ENCODE data around the gene HIVEP3.

The HIVEP3 gene

DNA sequence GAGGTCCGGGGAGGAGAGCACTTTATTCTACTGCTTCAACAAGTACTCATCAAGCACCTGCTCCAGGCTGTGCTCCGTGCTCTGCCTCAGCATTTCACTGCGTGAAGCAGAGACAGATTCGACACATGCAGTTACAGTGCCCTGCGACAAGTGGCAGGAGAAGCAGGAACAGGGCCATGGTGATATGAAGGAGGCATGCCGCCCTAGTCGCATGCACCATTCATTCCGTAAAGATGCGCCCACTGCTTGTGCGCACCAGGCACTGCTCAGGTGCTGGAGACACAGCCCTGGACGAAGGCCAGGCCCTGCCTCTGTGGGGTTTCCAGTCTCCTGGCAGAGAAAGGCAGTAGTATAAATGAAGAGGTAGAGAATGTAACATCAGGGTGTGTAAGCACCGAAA, 206.6 kb downstream of the HIVEP3 start:
- H3K9ac ChIP-seq (ENCODE audit: low read length in 2 of 2): no peak overlapping the region
- H3K9me3 ChIP-seq (ENCODE audit: control insufficient read depth in 2 of 2, low read length in 2 of 2): no peaks in the 10 kb centered on the region
- no peaks in the 10 kb centered on the region for H3K36me3 ChIP-seq (ENCODE audit: control insufficient read depth in 2 of 2, insufficient read depth in 2 of 2, low read length in 2 of 2)
- peaks cover 0 to 2% of the 10 kb centered on the region in 2 donors for H3K27me3 ChIP-seq (ENCODE audit: control insufficient read depth in 1 of 2, insufficient read depth in 2 of 2, low read length in 2 of 2)
- no peak overlapping the region for H3K27ac ChIP-seq (ENCODE audit: low read length)
- H3K4me1 ChIP-seq (ENCODE audit: control insufficient read depth, insufficient read depth, low read length): no peaks in the 10 kb centered on the region
- H3K4me3 ChIP-seq (ENCODE audit: low read length in 2 of 2): no peak overlapping the region

DNA sequence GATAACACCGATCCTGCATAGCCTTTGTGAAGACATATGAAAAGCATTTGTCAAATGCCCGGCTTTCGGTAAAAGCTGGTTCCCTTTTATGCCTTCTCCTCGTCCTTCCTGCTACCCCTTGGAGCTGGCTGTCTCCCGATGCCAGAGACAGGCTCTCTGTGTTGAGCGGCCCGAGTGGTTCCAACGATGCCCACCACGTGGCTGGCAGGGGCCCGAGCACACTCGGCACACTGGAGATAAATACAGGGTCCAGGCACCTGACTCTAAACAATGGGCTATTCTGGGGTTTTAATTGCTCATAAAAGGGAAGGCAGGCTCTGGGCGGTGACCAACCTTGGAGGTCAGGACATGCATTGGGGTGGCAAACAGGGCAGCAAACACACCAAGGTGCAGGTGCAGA, 207.1 kb downstream of the HIVEP3 start:
- Histone ChIP-seq H3K27me3 (ENCODE audit: control insufficient read depth in 1 of 2, insufficient read depth in 2 of 2, low read length in 2 of 2) (peaks cover 0 to 2% of the 10 kb centered on the region in 2 donors), H3K4me1 (ENCODE audit: control insufficient read depth, insufficient read depth, low read length) (no peaks in the 10 kb centered on the region), H3K27ac (ENCODE audit: low read length) (no peak overlapping the region), H3K9ac (ENCODE audit: low read length in 2 of 2) (no peak overlapping the region), H3K36me3 (ENCODE audit: control insufficient read depth in 2 of 2, insufficient read depth in 2 of 2, low read length in 2 of 2) (no peaks in the 10 kb centered on the region), H3K9me3 (ENCODE audit: control insufficient read depth in 2 of 2, low read length in 2 of 2) (no peaks in the 10 kb centered on the region), H3K4me3 (ENCODE audit: low read length in 2 of 2) (no peak overlapping the region)

DNA sequence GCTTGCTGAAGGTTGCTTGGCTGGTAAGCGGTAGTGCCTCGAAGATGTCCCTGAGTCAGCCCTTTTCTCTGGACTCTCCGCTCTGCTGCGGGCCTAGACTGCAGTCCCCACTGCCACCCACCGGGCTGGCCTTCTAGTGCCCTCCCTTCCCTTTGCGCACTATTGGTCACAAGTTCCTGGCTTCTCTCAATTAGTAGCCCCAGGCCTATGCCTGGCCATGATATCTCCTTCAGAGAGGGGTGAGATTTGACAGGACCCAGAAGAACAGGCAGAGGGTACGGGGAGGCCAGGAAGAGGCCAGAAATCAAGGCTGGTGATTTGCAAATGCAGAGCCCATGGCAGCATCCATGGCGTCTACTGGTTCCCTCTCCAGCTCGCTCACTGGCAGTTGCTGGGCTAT, 207.7 kb downstream of the HIVEP3 start:
- Histone ChIP-seq H3K27me3 (ENCODE audit: control insufficient read depth in 1 of 2, insufficient read depth in 2 of 2, low read length in 2 of 2) (peaks cover 0 to 2% of the 10 kb centered on the region in 2 donors), H3K4me1 (ENCODE audit: control insufficient read depth, insufficient read depth, low read length) (no peaks in the 10 kb centered on the region), H3K36me3 (ENCODE audit: control insufficient read depth in 2 of 2, insufficient read depth in 2 of 2, low read length in 2 of 2) (no peaks in the 10 kb centered on the region), H3K4me3 (ENCODE audit: low read length in 2 of 2) (no peak overlapping the region), H3K9ac (ENCODE audit: low read length in 2 of 2) (no peak overlapping the region), H3K9me3 (ENCODE audit: control insufficient read depth in 2 of 2, low read length in 2 of 2) (no peaks in the 10 kb centered on the region), H3K27ac (ENCODE audit: low read length) (no peak overlapping the region)

DNA sequence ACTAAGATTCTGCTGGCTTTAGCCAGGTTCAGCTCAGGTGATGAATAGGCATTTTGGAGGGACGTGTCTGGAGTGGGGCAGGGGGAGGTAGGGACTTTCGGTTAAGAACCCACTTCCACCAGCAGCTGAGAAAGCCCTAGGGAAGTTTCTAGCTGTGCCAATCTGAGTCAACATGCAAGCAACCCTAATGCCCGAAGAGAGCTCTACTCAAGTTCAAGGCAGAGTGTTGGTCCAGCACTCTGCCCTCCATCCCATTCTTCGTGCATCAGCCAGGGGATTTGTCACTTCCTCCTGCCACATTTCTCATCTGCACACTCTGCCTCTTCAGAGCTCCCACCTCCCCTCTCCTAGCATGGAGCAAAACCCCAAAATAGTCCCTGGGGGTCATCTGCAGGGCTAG, 208.8 kb downstream of the HIVEP3 start:
- Histone ChIP-seq H3K27ac (ENCODE audit: low read length) (no peak overlapping the region), H3K9me3 (ENCODE audit: control insufficient read depth in 2 of 2, low read length in 2 of 2) (no peaks in the 10 kb centered on the region), H3K27me3 (ENCODE audit: control insufficient read depth in 1 of 2, insufficient read depth in 2 of 2, low read length in 2 of 2) (peaks cover 0 to 2% of the 10 kb centered on the region in 2 donors), H3K9ac (ENCODE audit: low read length in 2 of 2) (no peak overlapping the region), H3K36me3 (ENCODE audit: control insufficient read depth in 2 of 2, insufficient read depth in 2 of 2, low read length in 2 of 2) (no peaks in the 10 kb centered on the region), H3K4me3 (ENCODE audit: low read length in 2 of 2) (no peak overlapping the region), H3K4me1 (ENCODE audit: control insufficient read depth, insufficient read depth, low read length) (no peaks in the 10 kb centered on the region)

DNA sequence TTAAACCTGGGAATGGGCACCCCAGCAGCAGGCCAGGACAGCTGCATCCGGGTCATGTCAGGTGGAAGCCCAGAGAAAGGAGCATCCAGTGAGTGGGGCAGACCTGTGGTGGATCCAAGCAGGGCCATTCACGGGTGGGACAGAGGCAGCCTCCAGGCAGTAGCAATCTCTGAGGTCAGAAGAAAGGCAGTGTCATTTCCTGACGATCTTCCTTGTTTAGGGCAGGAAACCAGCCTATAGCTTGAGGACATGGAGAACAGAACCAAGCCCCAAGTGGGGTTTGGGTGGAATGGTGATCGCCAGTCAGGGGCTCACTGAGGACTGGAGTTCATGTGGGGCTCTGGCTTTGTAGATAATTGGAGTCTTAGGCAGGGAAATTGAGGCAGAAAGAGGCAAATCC, 209.4 kb downstream of the HIVEP3 start:
- H3K9me3 ChIP-seq (ENCODE audit: control insufficient read depth in 2 of 2, low read length in 2 of 2): no peaks in the 10 kb centered on the region
- H3K27me3 ChIP-seq (ENCODE audit: control insufficient read depth in 1 of 2, insufficient read depth in 2 of 2, low read length in 2 of 2): peaks cover 0 to 2% of the 10 kb centered on the region in 2 donors
- H3K36me3 ChIP-seq (ENCODE audit: control insufficient read depth in 2 of 2, insufficient read depth in 2 of 2, low read length in 2 of 2): no peaks in the 10 kb centered on the region
- H3K4me3 ChIP-seq (ENCODE audit: low read length in 2 of 2): no peak overlapping the region
- H3K27ac ChIP-seq (ENCODE audit: low read length): no peak overlapping the region
- no peak overlapping the region for H3K9ac ChIP-seq (ENCODE audit: low read length in 2 of 2)
- H3K4me1 ChIP-seq (ENCODE audit: control insufficient read depth, insufficient read depth, low read length): no peaks in the 10 kb centered on the region

DNA sequence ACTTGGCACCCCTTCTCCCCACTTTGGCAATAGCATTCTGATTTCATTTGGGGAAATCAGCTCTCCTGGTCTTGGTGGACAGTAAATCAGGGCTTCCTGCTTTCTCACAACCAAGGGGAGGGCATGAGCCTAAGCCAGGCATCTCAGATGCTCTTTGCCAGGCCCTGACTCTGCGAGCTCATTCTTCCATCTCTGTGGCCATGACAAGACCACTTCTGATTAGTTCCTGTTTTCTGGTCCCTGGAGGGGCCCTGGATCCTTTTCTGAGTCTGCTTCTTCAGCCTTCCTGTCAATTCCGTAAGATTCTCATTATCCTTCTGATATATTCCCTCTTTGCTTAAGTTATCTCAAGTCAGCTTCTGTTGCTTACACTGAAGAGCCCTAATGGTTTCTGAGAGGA, 210.4 kb downstream of the HIVEP3 start:
- H3K36me3 ChIP-seq (ENCODE audit: control insufficient read depth in 2 of 2, insufficient read depth in 2 of 2, low read length in 2 of 2): no peaks in the 10 kb centered on the region
- no peak overlapping the region for H3K27ac ChIP-seq (ENCODE audit: low read length)
- peaks cover 0 to 2% of the 10 kb centered on the region in 2 donors for H3K27me3 ChIP-seq (ENCODE audit: control insufficient read depth in 1 of 2, insufficient read depth in 2 of 2, low read length in 2 of 2)
- no peaks in the 10 kb centered on the region for H3K4me1 ChIP-seq (ENCODE audit: control insufficient read depth, insufficient read depth, low read length)
- no peaks in the 10 kb centered on the region for H3K9me3 ChIP-seq (ENCODE audit: control insufficient read depth in 2 of 2, low read length in 2 of 2)
- no peak overlapping the region for H3K4me3 ChIP-seq (ENCODE audit: low read length in 2 of 2)
- no peak overlapping the region for H3K9ac ChIP-seq (ENCODE audit: low read length in 2 of 2)

DNA sequence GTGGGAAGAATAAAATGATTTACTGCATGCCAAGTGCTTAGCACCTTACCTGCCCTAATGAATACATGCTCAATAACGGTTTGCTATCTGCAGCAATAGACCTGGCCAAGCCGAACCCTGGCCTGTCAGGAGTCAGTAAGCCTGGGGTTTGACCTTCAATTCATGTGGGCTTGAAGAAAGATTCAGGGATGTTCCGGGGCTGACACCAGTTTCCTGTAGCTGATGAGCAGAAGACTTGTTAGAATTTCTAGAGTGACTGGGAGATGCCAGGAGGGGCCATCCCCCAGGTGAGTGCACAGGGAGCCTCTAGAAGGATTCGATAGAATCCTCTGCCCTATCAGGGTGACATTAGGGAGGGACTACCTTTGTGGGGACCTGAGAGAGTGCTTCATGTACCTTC, 210.9 kb downstream of the HIVEP3 start:
- H3K4me1 ChIP-seq (ENCODE audit: control insufficient read depth, insufficient read depth, low read length): no peaks in the 10 kb centered on the region
- H3K36me3 ChIP-seq (ENCODE audit: control insufficient read depth in 2 of 2, insufficient read depth in 2 of 2, low read length in 2 of 2): no peaks in the 10 kb centered on the region
- H3K4me3 ChIP-seq (ENCODE audit: low read length in 2 of 2): no peak overlapping the region
- H3K9ac ChIP-seq (ENCODE audit: low read length in 2 of 2): no peak overlapping the region
- H3K9me3 ChIP-seq (ENCODE audit: control insufficient read depth in 2 of 2, low read length in 2 of 2): no peaks in the 10 kb centered on the region
- H3K27me3 ChIP-seq (ENCODE audit: control insufficient read depth in 1 of 2, insufficient read depth in 2 of 2, low read length in 2 of 2): peaks cover 0 to 2% of the 10 kb centered on the region in 2 donors
- H3K27ac ChIP-seq (ENCODE audit: low read length): no peak overlapping the region

DNA sequence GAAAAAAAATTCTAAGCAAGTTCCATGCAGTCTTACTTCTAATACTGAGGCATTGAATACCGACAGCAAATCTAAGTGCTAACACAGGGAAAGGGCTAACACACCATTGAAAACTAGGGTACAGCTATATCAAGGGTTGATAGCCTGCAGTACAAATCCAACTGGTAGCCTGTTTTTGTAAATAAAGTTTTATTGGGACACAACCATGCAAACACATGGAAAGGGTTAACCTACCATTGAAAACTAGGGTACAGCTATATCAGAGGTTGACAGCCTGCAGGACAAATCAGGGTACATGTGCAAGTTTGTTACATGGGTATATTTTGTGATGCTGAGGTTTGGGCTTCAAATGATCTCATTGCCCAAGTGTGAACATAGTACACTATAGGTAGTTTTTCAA, 212.9 kb downstream of the HIVEP3 start:
- H3K36me3 ChIP-seq (ENCODE audit: control insufficient read depth in 2 of 2, insufficient read depth in 2 of 2, low read length in 2 of 2): no peaks in the 10 kb centered on the region
- no peak overlapping the region for H3K4me3 ChIP-seq (ENCODE audit: low read length in 2 of 2)
- H3K9me3 ChIP-seq (ENCODE audit: control insufficient read depth in 2 of 2, low read length in 2 of 2): no peaks in the 10 kb centered on the region
- no peaks in the 10 kb centered on the region for H3K4me1 ChIP-seq (ENCODE audit: control insufficient read depth, insufficient read depth, low read length)
- H3K27ac ChIP-seq (ENCODE audit: low read length): no peak overlapping the region
- peaks cover 0 to 2% of the 10 kb centered on the region in 2 donors for H3K27me3 ChIP-seq (ENCODE audit: control insufficient read depth in 1 of 2, insufficient read depth in 2 of 2, low read length in 2 of 2)
- no peak overlapping the region for H3K9ac ChIP-seq (ENCODE audit: low read length in 2 of 2)

DNA sequence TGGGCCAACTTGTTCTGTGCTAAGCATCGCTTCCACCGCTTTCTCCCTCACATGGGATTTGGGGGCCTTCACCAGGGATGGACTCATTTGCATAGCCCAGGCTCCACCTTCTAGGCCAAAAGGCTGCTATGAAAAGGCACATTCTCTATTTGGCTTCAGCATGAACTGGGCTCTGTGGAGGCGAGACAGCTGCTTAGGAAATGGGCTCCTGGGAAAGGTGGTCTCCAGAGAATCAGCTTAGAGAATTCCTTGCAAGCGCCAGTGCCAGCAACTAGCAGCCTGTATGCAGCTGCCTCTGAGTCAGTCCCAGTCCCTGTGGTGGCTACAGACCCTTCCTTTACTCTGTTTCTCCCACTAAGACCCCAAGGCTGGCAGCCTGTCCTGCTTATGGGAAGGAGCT, 214.5 kb downstream of the HIVEP3 start:
- Histone ChIP-seq H3K27me3 (ENCODE audit: control insufficient read depth in 1 of 2, insufficient read depth in 2 of 2, low read length in 2 of 2) (no peaks in the 10 kb centered on the region), H3K4me1 (ENCODE audit: control insufficient read depth, insufficient read depth, low read length) (no peaks in the 10 kb centered on the region), H3K4me3 (ENCODE audit: low read length in 2 of 2) (no peak overlapping the region)

DNA sequence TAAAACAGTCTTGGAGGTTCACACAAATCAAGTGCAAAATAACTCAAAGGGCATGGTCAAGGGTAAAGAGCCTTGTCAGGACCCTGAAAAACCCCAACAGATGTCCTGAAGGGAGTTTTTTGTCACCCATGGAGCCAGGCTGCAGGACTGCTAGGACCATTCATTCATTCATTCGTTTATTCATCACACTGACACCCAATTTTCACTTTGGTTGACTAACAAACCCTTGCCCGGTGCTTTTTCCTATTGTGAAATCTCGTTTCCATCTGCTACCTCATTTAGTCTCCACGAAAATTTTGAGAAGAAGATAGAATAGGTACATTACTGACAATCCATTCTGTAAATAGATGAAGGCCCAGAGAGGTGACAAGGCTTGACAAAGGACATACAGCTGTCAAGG, 216.0 kb downstream of the HIVEP3 start:
- H3K9me3 ChIP-seq (ENCODE audit: control insufficient read depth in 2 of 2, low read length in 2 of 2): no peaks in the 10 kb centered on the region
- no peaks in the 10 kb centered on the region for H3K4me1 ChIP-seq (ENCODE audit: control insufficient read depth, insufficient read depth, low read length)
- H3K9ac ChIP-seq (ENCODE audit: low read length in 2 of 2): no peak overlapping the region
- no peak overlapping the region for H3K27ac ChIP-seq (ENCODE audit: low read length)
- no peak overlapping the region for H3K4me3 ChIP-seq (ENCODE audit: low read length in 2 of 2)
- no peaks in the 10 kb centered on the region for H3K36me3 ChIP-seq (ENCODE audit: control insufficient read depth in 2 of 2, insufficient read depth in 2 of 2, low read length in 2 of 2)
- H3K27me3 ChIP-seq (ENCODE audit: control insufficient read depth in 1 of 2, insufficient read depth in 2 of 2, low read length in 2 of 2): no peaks in the 10 kb centered on the region

More for the DNA sequence above, 214.5 kb downstream of the HIVEP3 start:
- Histone ChIP-seq H3K36me3 (ENCODE audit: control insufficient read depth in 2 of 2, insufficient read depth in 2 of 2, low read length in 2 of 2) (no peaks in the 10 kb centered on the region), H3K9me3 (ENCODE audit: control insufficient read depth in 2 of 2, low read length in 2 of 2) (no peaks in the 10 kb centered on the region), H3K9ac (ENCODE audit: low read length in 2 of 2) (no peak overlapping the region), H3K27ac (ENCODE audit: low read length) (no peak overlapping the region)

DNA sequence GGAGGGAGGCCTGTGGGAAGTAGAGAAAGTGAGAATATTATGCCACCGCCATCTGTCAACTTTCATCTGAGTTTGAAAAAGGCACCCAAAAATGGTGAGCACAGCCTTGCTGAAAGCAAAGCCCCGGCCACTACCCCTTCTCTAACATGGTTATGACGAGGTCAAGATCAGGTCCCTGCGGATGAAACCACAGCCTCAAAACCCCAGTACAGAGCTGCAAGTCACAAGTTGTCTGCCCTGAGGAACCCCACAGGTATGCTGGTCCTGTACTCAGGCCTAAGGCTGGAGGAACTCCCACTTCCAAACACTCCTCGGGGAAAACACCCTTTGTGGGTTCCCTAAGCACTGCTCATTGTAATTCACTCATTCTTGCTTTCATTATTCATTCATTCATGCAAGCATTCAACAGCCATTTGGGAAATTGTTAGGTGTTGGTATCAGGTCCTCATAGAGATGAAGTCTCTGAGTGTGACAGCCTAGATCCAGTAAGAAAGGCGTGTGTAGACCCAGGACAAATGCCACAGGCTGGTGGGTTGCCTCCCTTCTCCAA, 217.7 kb downstream of the HIVEP3 start:
- H3K4me3 ChIP-seq (ENCODE audit: low read length in 2 of 2): no peak overlapping the region
- H3K27me3 ChIP-seq (ENCODE audit: control insufficient read depth in 1 of 2, insufficient read depth in 2 of 2, low read length in 2 of 2): no peaks in the 10 kb centered on the region
- no peak overlapping the region for H3K27ac ChIP-seq (ENCODE audit: low read length)
- no peaks in the 10 kb centered on the region for H3K9me3 ChIP-seq (ENCODE audit: control insufficient read depth in 2 of 2, low read length in 2 of 2)
- H3K36me3 ChIP-seq (ENCODE audit: control insufficient read depth in 2 of 2, insufficient read depth in 2 of 2, low read length in 2 of 2): no peaks in the 10 kb centered on the region
- no peaks in the 10 kb centered on the region for H3K4me1 ChIP-seq (ENCODE audit: control insufficient read depth, insufficient read depth, low read length)
- no peak overlapping the region for H3K9ac ChIP-seq (ENCODE audit: low read length in 2 of 2)

Data from stomach smooth muscle (tissue), 2 donors.